Bronchial epithelial cell (primary cell): ENCODE data around the gene ARGLU1. TPM values are rescaled to one million over a fixed set of nuclear protein-coding genes. Genes with fewer than 3 reads are reported as not detected.

Experiments
- DNase-seq: peaks from one replicate; pipeline ENCODE4 v3.0.0-alpha.2; 2010; ENCODE audit warnings: low read depth
- FAIRE-seq: peaks from 2 replicates; lab custom pipeline; 2011; peaks lifted over from hg19 to GRCh38; lab: Jason Lieb, UNC
- H3K27me3 ChIP-seq: 2 replicates; pipeline ENCODE4 v1.5.1; 2011; ENCODE audit warnings: low read length; ENCODE audit not compliant: control insufficient read depth, insufficient read depth
- H3K36me3 ChIP-seq: 2 replicates; pipeline ENCODE4 v1.5.1; 2011; ENCODE audit warnings: low read length; ENCODE audit not compliant: control insufficient read depth, insufficient read depth
- H3K4me3 ChIP-seq: 2 replicates; pipeline ENCODE4 v1.5.1; 2011; ENCODE audit warnings: mild to moderate bottlenecking, low read depth, low read length, control low read depth
- total RNA-seq: library from RNA; depleted of rRNA; stranded (reverse); fragments of >200 nt; gene quantifications from 2 replicates; pipeline ENCODE4 v1.2.1, GENCODE V29; 2014
- TF ChIP-seq, protein P1 (sequence below): IDR thresholded peaks from 2 replicates; pipeline ENCODE4 v1.5.1; 2011; ENCODE audit warnings: mild to moderate bottlenecking, moderate library complexity, low read length, control low read depth, inconsistent platforms; ENCODE audit not compliant: insufficient read depth, severe bottlenecking

ARGLU1 gene
- total RNA-seq, 1 donor from 2014 or later, result 31.9 TPM

DNA sequence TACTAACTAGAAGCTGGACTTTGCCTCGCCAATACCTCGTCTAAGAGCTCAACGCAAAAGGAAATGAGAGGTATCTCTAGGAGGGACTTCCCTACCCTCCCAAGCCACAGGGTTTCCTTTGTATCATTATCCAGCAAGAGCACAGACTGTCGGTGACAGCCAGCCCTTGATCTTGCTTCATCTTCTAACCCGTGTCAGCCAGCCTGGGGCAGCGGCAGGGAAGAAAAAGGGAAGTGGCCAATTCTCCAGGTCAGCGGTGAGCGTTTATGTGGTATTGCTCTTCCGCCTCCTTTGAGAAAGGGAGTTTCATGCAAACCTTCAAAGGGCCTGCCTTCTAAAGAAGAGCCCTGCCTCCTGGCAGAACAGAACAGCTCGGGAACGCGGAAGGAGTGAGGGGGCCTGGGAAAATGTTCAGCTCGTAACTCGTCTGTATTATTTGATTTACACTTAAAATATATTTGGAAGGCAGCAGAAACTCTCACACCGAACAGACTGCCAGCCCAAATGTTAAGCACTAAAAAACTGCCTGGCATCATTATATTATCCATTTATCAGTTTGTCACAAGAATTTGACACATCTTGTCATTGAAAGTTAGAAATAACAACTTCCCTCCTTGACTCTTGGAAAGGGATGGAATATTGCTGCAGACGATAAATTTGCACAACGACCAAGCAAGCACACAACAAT lies 74.3 kb downstream of the ARGLU1 start:
- FAIRE-seq, result no peak

DNA sequence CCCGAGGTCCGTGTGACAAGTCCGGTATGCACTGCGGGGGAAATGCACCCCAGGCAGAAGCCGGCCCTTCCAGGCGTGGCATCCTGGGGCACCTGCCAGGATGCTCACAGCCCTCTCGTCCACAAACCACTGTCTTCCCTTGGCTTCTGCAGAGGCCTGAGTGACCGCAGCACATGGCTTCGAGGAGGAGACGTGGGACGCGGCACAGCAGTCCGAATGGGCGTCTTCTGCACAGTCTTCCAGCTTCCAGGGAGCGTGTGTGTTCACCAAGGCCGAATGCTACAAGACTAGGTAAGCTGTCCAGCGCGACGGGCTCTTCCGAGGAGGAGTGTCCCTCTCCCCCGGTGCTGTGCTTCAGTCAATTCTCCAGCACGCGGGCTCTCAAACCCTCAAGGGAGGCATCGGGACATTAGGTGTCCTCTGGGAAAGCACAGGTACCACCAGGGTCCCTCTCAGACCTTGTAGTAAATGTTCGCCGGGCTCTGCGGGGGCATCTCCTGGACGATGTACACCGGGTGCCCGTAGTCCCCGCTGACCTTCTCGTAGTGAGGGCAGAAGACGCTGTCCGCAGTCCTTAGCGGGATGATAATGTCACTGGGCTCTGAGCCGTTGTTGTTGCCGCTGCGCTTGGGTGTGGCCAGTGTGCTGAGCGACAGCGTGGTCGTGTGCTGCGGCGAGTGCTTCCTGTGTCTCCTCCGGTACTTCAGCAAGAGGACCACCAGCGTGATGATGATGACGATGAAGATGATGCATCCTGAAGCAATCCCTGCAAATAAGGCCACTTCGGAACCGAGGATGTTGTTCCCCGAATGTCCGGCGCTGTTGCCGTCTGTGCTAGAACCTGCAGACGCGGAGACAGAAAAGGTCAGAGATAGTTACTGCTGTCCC lies 75.1 kb downstream of the ARGLU1 start:
- FAIRE-seq (peak; percentile 23), DNase-seq (no peak)
- Histone ChIP-seq H3K36me3 (peaks cover 23% of the 10 kb centered on the region), H3K4me3 (no peak overlapping the region), H3K27me3 (no peaks in the 10 kb centered on the region)
- TF ChIP-seq, protein P1, sequence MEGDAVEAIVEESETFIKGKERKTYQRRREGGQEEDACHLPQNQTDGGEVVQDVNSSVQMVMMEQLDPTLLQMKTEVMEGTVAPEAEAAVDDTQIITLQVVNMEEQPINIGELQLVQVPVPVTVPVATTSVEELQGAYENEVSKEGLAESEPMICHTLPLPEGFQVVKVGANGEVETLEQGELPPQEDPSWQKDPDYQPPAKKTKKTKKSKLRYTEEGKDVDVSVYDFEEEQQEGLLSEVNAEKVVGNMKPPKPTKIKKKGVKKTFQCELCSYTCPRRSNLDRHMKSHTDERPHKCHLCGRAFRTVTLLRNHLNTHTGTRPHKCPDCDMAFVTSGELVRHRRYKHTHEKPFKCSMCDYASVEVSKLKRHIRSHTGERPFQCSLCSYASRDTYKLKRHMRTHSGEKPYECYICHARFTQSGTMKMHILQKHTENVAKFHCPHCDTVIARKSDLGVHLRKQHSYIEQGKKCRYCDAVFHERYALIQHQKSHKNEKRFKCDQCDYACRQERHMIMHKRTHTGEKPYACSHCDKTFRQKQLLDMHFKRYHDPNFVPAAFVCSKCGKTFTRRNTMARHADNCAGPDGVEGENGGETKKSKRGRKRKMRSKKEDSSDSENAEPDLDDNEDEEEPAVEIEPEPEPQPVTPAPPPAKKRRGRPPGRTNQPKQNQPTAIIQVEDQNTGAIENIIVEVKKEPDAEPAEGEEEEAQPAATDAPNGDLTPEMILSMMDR, result no peak

More for the DNA sequence above, 74.3 kb downstream of the ARGLU1 start:
- TF ChIP-seq, protein P1, result no peak
- Histone ChIP-seq H3K36me3 (peaks cover 23% of the 10 kb centered on the region), H3K4me3 (no peak overlapping the region), H3K27me3 (no peaks in the 10 kb centered on the region)
- DNase-seq, result no peak

DNA sequence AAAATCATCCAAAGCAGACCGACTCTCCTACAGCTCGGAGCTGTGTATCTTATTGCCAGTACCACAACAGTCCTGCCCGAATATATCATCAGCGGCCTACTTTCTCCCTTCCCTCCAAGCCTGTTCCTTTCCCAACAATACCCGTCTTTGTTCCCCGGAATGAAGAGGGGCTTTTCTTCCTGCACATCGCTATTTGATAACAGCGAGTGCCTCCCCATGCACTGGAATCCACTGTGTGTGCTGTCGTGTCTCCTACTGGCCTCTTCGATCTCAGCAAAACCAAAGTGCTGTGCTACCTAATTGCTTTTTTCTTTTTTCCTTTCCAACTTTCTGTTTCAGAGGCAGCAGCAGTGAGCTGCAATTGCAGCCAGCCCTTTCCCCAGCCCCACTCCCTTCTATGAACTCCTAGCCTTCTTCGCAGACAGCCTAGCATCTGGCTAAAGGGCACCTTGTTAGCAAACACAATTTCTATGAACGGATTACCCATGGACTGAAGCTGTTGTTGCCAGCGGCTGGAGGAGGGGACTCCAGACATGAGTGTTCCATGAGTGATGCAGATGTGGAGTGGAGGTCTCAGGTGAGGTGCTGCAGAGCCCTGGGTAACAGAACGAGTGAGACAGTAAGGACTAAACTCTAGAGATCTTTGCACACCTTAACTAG lies 75.9 kb downstream of the ARGLU1 start:
- FAIRE-seq (no peak), DNase-seq (no peak)
- Histone ChIP-seq H3K4me3 (no peak overlapping the region), H3K36me3 (peaks cover 23% of the 10 kb centered on the region), H3K27me3 (no peaks in the 10 kb centered on the region)
- TF ChIP-seq, protein P1, result no peak

Other genes with a start within 250 kb of the ARGLU1 start
- gene EFNB2, start 32.5 kb downstream of the ARGLU1 start, total RNA-seq, result 11.3 and 23.2 TPM in 2 replicates